ENCODE data around the gene RGS14. TPM values are rescaled to one million over a fixed set of nuclear protein-coding genes. Genes with fewer than 3 reads are reported as not detected.

The RGS14 gene
- total RNA-seq, 4 donors from 2014 or later: 16.5 to 49.6 (median 24.4) TPM

DNA sequence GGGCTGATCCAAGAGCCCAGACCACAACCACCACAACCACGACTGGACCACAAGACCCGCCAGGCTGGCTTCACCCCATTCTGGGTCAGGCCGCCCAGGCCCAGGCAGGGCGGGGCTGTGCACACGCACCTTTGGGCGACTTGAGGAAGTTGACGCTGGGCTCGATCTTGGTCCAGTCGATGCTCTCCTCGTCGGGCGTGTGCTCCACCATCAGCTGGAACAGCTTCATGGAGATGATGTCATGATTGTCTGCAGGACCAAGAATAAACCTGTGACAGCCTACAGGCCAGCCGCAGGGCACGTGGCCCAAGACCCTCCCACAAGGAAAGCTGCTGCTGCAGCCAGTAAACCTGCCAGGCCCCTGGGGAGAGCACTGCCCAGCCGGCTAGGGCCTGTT is 23.6 kb upstream of the RGS14 start:
- no peak for DNase-seq
- intact Hi-C loops (cut with DNase I; ENCODE audit: low total_unique reads): no loop called here
- TF ChIP-seq, protein P1, sequence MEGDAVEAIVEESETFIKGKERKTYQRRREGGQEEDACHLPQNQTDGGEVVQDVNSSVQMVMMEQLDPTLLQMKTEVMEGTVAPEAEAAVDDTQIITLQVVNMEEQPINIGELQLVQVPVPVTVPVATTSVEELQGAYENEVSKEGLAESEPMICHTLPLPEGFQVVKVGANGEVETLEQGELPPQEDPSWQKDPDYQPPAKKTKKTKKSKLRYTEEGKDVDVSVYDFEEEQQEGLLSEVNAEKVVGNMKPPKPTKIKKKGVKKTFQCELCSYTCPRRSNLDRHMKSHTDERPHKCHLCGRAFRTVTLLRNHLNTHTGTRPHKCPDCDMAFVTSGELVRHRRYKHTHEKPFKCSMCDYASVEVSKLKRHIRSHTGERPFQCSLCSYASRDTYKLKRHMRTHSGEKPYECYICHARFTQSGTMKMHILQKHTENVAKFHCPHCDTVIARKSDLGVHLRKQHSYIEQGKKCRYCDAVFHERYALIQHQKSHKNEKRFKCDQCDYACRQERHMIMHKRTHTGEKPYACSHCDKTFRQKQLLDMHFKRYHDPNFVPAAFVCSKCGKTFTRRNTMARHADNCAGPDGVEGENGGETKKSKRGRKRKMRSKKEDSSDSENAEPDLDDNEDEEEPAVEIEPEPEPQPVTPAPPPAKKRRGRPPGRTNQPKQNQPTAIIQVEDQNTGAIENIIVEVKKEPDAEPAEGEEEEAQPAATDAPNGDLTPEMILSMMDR (IDR thresholded peaks at IDR 0.05): no peak
- TF ChIP-seq POLR2A (IDR thresholded peaks at IDR 0.05): no peak
- TF ChIP-seq EP300 (IDR thresholded peaks at IDR 0.05; ENCODE audit: low read depth): no peak
- no peak for TF ChIP-seq POLR2AphosphoS5 (IDR thresholded peaks at IDR 0.05)
- Histone ChIP-seq H3K27ac (no peak overlapping the region), H3K36me3 (peaks cover 0 to 46% (median 21%) of the 10 kb centered on the region in 4 donors), H3K27me3 (no peaks in the 10 kb centered on the region), H3K4me1 (no peaks in the 10 kb centered on the region), H3K9me3 (no peaks in the 10 kb centered on the region), H3K4me3 (no peak overlapping the region)
- 76% methylated on average over 9 of the region's 15 CpGs; no CpG with 5 or more reads in 1 of the 2 donors for WGBS, 2 donors (ENCODE audit: low coverage in 1 of 2)
- in situ Hi-C loops (cut with MboI; ENCODE audit: low pct_ligation_motif_present in 1 of 4, low pct_unique_long_range_greater_than_20kb in 1 of 4, low sequenced_read_pairs in 3 of 4): no loop called here

DNA sequence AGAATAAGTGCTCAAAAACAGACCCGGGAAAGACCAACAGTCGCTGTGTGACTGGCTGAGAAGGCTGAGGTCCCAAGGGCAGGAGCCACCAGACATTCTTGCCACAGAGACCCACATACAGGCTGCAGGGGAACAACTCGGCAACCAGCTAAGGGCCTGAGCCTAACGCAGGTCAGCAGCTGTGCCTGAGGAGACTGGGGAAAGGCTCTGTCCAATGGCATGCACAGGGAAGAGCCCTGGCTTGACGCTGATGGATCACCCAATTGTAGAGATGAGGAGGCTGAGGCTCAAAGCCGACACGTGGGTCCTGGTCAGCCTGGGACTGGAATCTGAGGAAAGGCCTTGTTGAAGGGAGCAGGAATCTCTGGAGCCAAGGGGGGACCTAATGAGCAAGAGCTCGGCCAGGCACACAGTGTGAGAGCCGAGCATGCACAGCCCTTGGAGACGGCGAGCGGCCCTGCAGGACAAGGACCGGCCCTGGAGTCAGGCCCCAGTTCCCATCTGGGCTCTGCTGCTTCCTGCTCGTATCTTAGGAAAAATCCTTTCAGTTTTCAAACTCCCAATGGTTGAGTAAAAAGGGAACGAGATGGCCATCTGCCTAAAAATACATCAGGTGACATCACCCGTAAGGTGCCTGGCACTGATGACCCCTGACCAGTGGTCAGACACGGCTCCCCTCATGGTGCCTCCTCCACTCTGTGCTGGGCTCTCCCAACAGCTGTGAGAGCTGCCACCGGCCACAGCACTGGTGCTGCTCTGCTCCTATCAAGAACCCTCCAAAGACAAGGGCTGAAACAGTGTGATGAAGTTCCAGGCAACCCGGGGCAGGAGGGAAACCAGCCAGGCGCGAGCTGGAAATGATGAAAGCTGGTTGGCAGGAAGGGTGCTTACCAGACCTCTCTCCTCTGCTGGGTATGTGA is 22.7 kb upstream of the RGS14 start:
- WGBS, 2 donors (ENCODE audit: low coverage in 1 of 2): 90 to 100% methylated on average over 2 to 21 of the region's 21 CpGs
- H3K27me3 ChIP-seq: no peaks in the 10 kb centered on the region
- in situ Hi-C loops (cut with MboI; ENCODE audit: low pct_ligation_motif_present in 1 of 4, low pct_unique_long_range_greater_than_20kb in 1 of 4, low sequenced_read_pairs in 3 of 4): no loop called here
- H3K36me3 ChIP-seq: peaks cover 0 to 46% (median 21%) of the 10 kb centered on the region in 4 donors
- H3K4me3 ChIP-seq: no peak overlapping the region
- no peak overlapping the region for H3K27ac ChIP-seq
- no peak for TF ChIP-seq POLR2A (IDR thresholded peaks at IDR 0.05)
- no peak for TF ChIP-seq POLR2AphosphoS5 (IDR thresholded peaks at IDR 0.05)
- TF ChIP-seq, protein P1 (IDR thresholded peaks at IDR 0.05): no peak
- TF ChIP-seq EP300 (IDR thresholded peaks at IDR 0.05; ENCODE audit: low read depth): no peak
- H3K4me1 ChIP-seq: no peaks in the 10 kb centered on the region
- intact Hi-C loops (cut with DNase I; ENCODE audit: low total_unique reads): no loop called here
- no peaks in the 10 kb centered on the region for H3K9me3 ChIP-seq
- no peak for DNase-seq

DNA sequence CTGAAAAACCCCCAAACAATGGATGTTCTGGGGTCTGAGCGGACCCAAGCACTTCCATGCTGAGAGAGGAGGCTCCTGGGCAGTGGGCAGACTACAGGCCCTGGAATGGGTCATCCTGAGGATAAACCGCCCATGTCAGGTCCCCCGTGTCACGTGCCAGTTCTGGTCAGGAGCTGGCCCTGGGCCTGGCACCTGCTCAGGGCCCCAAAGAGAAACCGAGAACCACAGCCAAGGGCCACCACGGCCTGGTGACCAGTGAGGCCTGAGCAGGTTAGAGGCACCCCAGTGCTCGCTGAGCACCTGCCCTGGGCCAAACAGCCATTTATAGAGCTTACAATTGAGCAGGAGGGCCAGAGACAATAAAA is 22.0 kb upstream of the RGS14 start:
- H3K36me3 ChIP-seq: peaks cover 0 to 46% (median 21%) of the 10 kb centered on the region in 4 donors
- H3K27ac ChIP-seq: no peak overlapping the region
- TF ChIP-seq, protein P1 (IDR thresholded peaks at IDR 0.05): no peak
- 86 to 100% methylated on average over 1 to 7 of the region's 7 CpGs for WGBS, 2 donors (ENCODE audit: low coverage in 1 of 2)
- H3K4me3 ChIP-seq: no peak overlapping the region
- H3K27me3 ChIP-seq: no peaks in the 10 kb centered on the region
- no peaks in the 10 kb centered on the region for H3K4me1 ChIP-seq
- intact Hi-C loops (cut with DNase I; ENCODE audit: low total_unique reads) (no loop called here), in situ Hi-C loops (cut with MboI; ENCODE audit: low pct_ligation_motif_present in 1 of 4, low pct_unique_long_range_greater_than_20kb in 1 of 4, low sequenced_read_pairs in 3 of 4) (no loop called here)
- no peak for DNase-seq
- no peaks in the 10 kb centered on the region for H3K9me3 ChIP-seq

DNA sequence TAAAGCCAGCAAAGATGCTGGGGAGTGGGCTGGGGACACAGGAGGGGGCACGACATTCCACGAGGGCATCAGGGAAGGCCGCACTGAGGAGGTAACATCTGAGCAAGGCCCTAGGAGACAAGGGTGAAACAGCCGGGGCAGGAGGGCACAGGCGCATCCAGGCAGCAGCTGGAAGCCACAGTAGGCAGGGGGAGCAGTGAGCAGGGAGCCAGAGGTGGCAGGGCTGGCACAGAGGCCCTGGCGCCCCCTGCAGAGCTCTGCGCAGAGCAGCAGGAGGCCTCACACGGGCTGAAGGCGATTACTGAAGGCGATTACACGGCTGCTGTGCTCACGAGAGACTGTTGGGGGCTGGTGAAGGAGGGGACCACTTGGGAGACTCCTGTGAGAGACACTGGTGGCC is 21.6 kb upstream of the RGS14 start:
- in situ Hi-C loops (cut with MboI; ENCODE audit: low pct_ligation_motif_present in 1 of 4, low pct_unique_long_range_greater_than_20kb in 1 of 4, low sequenced_read_pairs in 3 of 4) (no loop called here), intact Hi-C loops (cut with DNase I; ENCODE audit: low total_unique reads) (no loop called here)
- H3K9me3 ChIP-seq: no peaks in the 10 kb centered on the region
- H3K4me1 ChIP-seq: no peaks in the 10 kb centered on the region
- DNase-seq: no peak
- 45 to 68% methylated on average over 6 to 12 of the region's 12 CpGs for WGBS, 2 donors (ENCODE audit: low coverage in 1 of 2)
- no peak overlapping the region for H3K4me3 ChIP-seq
- H3K27ac ChIP-seq: no peak overlapping the region
- TF ChIP-seq EP300 (IDR thresholded peaks at IDR 0.05; ENCODE audit: low read depth) (no peak), POLR2A (IDR thresholded peaks at IDR 0.05) (no peak), POLR2AphosphoS5 (IDR thresholded peaks at IDR 0.05) (no peak)
- TF ChIP-seq, protein P1 (IDR thresholded peaks at IDR 0.05): peak in 3 of 5 experiments; percentile 15 to 28 (median 17)
- peaks cover 0 to 46% (median 21%) of the 10 kb centered on the region in 4 donors for H3K36me3 ChIP-seq
- H3K27me3 ChIP-seq: no peaks in the 10 kb centered on the region
